ENCODE results near the gene SLC39A3.

Gene SLC39A3

DNA sequence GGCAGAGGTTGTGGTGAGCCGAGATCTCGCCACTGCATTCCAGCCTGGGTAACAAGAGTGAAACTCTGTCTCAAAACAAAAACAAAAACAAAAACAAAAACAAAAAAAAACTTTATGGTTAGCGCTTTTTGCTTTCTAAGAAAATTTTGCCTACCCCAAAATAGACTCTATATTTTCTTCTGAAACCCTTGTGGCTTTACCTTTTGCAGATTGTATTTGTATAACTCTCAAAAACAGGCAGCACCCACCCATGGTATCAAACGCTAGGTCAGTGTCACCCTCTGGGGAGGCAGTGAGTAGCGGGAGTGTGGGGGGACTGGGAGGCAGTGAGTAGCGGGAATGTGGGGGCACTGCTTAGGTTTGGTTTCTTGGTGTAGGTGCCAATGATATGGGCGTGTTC lies 7.5 kb upstream of the SLC39A3 start:
- no peak for DNase-seq (ENCODE audit: low read depth in 2 of 2)

DNA sequence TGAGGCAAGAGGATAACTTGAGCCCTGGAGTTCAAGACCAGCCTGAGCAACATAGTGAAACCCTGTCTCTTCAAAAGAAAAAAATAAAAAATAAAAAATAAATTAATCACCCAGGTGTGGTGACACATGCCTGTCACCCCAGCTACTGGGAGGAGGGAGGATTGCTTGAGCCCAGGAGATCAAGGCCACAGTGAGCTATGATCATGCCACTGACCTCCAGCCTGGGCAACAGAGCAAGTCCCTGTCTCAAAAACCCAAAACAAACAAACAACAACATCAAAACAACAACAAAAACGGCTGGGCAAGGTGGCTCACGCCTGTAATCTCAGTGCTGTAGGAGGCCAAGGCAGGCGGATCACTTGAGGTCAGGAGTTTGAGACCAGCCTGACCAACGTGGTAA lies 4.3 kb upstream of the SLC39A3 start:
- DNase-seq (ENCODE audit: low read depth in 2 of 2): no peak

- no peak for DNase-seq (ENCODE audit: low read depth in 2 of 2)
Measured at GRCh38 chr19:2743099-2743498, 3.3 kb upstream of the SLC39A3 start.

GRCh38 chr19:2740314-2740656 lies 468 bp upstream of the SLC39A3 start:
- no peak for DNase-seq (ENCODE audit: low read depth in 2 of 2)

- no peak for DNase-seq (ENCODE audit: low read depth in 2 of 2)
Measured at GRCh38 chr19:2736550-2737190, 3.1 kb downstream of the SLC39A3 start.

DNA sequence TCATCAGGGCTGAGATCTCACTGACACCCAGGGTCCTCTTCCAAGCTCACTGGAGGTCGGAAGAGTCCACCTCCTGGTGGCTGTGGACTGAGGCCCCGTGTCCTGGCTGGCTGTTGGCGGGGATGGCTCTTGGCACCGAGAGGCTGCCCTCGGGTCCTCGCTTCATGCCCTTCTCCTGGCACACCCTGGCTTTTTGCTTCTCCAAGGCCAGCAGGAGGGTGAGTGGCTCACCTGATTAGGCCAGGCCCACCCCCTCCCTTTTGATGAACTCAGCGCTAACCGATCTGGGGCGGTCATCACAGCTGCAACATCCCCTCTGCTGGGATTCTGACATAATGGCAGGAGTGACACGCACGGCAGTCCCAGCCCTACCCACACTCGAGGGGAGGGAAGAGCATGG lies 4.4 kb downstream of the SLC39A3 start:
- no peak for DNase-seq (ENCODE audit: low read depth in 2 of 2)

DNA sequence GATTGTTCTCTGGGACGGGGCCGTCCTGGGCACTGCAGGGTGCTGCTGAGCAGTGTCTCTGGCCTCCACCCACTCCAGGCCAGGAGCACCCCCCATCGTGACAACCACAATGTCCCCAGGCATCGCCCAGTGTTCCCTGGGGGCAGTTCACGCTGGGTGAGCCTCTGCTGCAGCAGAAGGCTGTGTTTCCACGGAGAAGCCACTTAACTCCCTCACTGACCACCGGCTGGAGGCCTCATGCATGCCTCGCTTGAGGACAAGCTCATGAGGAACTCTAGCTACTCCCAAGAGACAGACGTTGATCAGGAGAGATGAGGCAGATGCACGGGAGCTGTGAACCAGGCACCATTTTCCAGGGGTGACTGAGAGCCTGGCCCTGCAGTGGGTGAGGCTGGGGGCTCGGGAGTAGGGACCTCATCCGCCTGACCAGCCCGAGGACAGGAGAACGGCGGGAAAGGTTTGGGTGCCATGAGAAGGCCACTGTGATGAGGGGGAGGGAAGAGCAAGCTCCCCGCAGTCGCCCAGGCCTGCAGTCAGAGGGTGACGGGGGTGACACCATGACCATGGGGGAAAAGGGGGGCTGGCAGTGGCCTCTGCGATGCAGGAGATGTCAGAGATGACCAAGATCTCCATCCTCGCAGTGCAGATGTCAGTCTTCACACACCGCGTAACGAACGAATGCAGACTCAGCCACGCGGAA lies 5.1 kb downstream of the SLC39A3 start:
- no peak for DNase-seq (ENCODE audit: low read depth in 2 of 2)

DNA sequence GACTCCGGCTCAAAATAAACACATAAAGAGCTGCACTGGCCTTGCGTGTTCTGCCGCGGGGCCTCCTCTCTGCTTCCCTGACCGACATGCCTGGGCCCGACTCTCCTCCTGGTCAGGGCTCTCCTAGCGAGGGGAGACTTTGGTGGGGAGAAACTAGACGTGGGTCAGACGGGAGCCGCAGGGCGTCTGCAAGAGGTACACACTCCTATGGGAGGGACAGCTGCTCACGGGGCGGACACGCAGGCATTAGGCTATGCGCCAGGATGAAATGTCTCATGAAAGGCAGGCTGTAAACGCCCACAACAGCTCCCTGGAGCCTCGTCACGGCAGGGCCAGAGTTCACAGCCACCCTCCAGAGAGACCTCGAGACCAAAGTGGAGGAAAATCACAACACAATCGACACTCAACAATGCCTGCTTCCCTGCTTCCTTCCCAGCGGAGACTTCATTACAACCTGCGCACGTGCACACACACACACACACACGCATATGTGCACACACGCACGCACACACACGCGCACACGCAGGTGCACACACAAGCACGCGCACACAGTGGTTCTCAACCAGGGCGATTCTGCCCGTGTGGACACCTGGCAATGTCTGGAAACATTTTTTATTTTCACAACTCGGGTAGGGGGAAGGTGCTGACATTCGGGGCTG lies 5.8 kb downstream of the SLC39A3 start:
- DNase-seq (ENCODE audit: low read depth in 2 of 2): no peak

DNA sequence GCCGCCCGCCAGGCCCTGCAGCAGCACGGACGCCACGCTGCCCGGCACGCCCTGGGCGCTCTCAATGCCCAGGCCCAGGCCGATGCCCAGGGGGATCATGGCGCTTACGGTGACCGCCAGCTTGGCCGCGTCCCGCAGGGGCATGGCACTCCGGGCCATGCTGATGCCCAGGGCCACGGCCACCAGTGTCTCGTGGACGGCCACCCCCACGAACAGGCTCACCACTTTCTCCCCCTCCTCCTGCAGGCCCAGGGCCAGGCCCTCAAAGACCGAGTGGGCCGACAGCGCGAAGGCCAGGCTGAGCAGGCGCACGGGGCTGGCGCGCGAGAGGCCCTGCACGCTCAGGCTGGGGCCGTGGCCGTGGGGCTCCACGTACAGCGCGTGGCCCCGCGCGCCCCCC lies 6.9 kb downstream of the SLC39A3 start:
- DNase-seq (ENCODE audit: low read depth in 2 of 2): no peak

DNA sequence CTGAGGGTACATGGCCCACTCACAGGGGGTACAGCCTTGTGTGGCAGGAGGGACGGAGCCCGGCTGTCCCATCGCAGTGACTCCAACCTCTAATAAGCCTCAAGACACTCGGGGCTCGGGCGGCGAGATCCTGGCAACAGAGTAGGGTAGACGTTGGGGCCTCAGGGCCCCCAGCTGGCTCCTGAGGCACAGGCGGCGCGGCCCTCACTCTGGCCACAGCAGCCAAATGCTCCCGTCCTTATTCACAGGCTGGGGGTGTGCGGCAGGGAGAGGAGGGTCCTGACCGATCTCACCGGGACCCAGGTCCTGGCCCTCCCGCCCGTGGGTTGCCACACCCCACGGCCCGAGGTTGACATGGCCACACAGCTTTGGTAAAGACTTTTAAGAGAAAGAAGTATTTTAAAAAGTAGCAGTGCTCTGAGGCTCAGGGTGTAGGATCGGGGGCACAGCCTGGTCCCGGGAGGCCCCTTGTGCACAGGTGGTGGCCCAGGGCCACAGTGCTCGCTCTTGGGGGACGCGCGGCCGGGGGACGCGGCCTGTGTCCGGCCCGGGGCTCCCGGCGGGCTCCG lies 7.6 kb downstream of the SLC39A3 start:
- no peak for DNase-seq (ENCODE audit: low read depth in 2 of 2)

- DNase-seq (ENCODE audit: low read depth in 2 of 2): no peak
Measured at GRCh38 chr19:2731181-2731995, 8.4 kb downstream of the SLC39A3 start.

- DNase-seq (ENCODE audit: low read depth in 2 of 2): no peak
Measured at GRCh38 chr19:2729943-2730818, 9.6 kb downstream of the SLC39A3 start.

- no peak for DNase-seq (ENCODE audit: low read depth in 2 of 2)
Measured at GRCh38 chr19:2728783-2729387, 10.9 kb downstream of the SLC39A3 start.

DNA sequence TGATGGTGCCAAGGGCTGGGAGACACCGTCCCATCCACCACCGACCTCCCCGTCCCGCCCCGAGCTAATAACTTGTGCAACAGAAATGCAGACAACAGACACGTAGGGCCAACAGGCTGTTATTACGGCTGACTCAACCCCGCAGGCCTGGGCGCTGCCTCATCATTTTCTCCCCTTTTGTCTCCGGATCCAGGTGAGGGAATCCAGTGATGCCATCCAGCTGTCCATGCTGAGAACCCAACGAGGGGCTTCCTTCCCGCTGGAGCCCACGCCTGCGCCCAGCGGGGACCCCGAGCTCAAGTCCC lies 12.2 kb downstream of the SLC39A3 start:
- no peak for DNase-seq (ENCODE audit: low read depth in 2 of 2)

- no peak for DNase-seq (ENCODE audit: low read depth in 2 of 2)
Measured at GRCh38 chr19:2726904-2727639, 12.7 kb downstream of the SLC39A3 start.

- no peak for DNase-seq (ENCODE audit: low read depth in 2 of 2)
Measured at GRCh38 chr19:2726160-2726855, 13.5 kb downstream of the SLC39A3 start.

- DNase-seq (ENCODE audit: low read depth in 2 of 2): no peak
Measured at GRCh38 chr19:2724148-2724557, 15.7 kb downstream of the SLC39A3 start.

DNA sequence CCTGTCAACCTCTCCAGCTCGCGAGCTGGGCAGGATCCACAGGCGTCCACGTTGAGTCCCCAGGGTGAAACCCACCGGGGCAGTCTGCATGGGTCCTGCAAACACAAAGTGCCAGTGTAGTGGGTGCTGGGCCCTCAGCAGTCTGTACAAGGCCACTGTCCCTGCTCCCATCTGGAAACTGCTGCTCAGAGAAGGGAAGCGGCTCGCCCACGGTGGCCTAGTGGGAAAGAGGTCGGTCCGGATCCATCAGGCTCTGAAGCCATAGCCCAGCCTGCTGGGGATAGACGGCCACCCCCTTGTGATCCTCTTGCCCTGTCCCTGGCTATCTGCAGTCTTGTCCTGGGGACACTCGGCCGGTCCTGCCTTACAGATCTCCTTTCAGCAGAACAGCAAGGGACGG lies 16.1 kb downstream of the SLC39A3 start:
- DNase-seq (ENCODE audit: low read depth in 2 of 2): no peak

DNA sequence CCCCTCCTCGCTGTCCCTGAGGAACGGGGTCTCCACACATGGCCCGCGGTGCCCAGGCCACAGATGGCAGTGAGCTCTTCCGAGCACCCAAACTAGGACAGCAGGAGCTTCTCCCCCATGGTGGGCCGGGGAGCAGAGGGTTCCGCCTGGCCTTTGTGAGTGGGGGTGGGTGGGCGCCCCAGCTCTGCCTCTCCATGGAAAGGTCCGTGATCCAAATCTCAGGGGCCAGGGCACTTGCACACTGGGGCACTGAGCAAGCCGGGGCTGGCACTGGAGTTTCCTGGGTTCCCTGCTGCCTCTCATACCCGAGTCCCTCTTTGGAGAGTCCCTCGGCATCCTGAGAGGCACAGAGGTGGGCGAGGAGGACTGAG lies 16.5 kb downstream of the SLC39A3 start:
- no peak for DNase-seq (ENCODE audit: low read depth in 2 of 2)

All from stimulated activated CD4-positive, alpha-beta T cell treated with anti-CD3 and anti-CD28 coated beads, Interleukin-1b, Interleukin-23, amount 100 ng/mL, for 4 hours (primary cell).